DMS 273 (cell line): ENCODE data around the gene DRD2.

Source experiments
- DNase-seq: peaks from one replicate; lab custom pipeline; 2025; ENCODE audit not compliant: unreplicated experiment; lab: John Stamatoyannopoulos, UW

The DRD2 gene

DNA sequence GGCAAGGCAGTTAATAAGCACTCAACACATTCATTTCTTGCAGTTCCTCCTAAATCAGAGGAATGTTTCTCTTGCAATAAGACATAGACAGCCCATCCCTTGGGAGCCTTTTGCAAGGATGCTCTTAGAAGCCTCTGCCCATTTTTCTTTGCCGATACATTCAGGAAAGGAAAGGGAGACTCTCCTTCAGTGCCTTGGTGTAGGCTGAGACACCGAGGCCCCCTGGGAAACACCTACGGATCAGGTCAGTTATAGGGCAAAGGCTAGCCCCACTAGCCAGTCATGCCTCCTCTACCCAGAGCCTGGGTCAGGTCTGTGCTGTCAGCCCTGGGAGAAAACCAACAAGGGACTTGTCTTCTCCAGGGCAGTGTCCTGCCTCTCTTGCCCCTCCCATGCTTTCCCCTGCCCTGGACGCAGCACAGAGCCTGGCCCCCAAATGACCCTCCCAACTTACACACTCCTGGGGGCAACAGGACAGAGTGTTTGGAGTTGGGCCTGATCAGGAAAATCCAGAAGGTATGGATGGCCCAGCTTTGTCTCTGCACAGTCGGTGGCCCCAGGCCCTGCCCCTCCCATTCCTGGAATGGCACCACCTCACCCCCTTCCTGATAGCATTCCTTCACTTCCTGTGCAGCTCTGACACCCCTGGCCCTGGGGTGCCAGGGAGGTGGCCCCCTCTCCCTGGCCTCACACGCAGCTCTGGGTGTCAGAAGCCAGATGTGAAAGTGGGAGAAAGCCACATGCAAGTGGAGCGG, 69.3 kb downstream of the DRD2 start:
- DNase-seq = no peak

DNA sequence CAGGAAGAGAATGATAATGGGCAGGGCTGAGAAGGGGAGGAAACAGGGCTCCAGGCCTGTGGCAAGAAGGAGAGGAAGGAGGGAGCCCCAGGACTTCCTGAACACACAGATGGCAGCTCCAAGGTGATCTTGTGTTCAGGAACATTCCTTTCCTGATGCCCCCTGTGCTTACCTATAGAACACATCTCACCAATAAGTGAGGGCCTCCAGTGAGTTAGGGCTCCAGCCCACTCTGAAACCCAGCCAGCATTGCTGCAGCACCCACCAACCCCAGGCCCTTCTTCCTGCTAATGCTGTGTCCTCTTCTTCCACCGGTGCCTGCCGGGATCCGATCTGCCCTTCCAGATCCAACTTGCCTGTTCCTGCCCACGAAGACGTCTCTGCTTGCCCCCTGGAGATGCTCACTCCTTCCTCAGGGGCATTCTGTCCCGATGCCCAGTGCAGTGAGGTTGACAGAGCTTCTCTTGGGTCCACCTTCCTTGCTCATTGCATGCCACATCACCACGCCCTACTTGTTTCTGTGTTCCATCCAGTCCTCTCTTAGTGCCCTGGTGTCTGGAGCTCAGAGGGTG, 70.3 kb downstream of the DRD2 start:
- no peak for DNase-seq

DNA sequence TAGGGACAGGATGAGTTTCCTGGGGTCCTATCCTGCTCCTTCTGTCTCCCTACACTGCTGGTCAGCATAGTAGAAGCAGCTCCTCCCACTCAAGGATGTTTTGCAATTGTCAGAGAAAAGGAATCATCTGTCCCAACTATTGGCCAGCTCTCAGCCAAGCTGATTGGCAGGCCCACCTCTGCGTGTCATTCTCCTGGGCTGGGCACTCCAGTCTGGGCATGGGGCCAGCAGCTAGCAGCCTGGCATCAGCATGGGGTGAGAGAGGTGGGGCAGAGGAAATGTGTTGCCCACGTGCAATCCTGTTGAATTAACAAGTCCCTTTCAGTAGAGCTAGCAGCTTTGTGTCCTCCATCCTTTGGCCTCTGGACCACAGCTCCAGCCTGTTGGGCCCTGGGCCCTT, 73.5 kb downstream of the DRD2 start:
- peak; percentile 95 for DNase-seq

- DNase-seq = no peak
Observed at GRCh38 chr11:113400631-113401230, 74.5 kb downstream of the DRD2 start.

DNA sequence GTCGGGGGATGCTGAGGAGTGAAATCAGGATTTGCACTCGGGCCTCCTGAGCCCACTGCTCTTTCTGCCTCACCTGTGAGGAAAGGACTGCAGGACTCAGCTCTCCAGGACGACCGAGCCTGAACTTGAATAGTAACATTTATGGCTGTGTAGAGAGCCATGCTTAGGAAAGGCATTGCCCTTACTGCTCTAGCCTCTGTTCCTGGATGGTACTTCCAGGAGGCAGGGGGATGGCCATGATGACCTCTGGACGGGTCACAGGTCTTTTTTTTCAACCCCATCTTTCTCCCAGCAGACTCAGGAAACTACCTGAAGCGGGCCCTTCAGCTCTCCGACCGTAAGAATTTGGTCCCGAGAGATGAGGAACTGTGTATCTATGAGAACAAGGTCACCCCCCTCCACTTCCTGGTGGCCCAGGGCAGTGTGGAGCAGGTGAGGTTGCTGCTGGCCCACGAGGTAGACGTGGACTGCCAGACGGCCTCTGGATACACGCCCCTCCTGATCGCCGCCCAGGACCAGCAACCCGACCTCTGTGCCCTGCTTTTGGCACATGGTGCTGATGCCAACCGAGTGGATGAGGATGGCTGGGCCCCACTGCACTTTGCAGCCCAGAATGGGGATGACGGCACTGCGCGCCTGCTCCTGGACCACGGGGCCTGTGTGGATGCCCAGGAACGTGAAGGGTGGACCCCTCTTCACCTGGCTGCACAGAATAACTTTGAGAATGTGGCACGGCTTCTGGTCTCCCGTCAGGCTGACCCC, 76.3 kb downstream of the DRD2 start:
- DNase-seq = no peak

DNA sequence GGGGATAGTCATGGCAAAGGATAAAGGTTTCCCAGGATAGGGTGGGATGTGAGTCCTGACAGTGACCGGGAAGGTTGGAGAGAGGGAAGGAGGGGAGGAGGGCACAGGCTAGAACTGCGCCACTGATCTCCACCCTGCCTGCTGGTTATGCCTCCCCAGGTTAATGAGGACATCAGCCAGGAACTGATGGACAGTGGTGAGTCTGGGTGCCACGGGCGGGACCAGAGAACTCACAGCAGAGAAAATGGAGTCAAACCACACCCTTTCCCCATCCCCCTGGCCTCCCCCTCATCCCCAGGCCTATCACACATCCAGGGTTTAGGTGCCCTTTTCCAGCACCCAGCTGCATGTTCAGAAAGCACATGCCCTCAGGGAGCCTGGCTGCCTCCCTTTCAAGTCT, 77.4 kb downstream of the DRD2 start:
- DNase-seq = no peak

DNA sequence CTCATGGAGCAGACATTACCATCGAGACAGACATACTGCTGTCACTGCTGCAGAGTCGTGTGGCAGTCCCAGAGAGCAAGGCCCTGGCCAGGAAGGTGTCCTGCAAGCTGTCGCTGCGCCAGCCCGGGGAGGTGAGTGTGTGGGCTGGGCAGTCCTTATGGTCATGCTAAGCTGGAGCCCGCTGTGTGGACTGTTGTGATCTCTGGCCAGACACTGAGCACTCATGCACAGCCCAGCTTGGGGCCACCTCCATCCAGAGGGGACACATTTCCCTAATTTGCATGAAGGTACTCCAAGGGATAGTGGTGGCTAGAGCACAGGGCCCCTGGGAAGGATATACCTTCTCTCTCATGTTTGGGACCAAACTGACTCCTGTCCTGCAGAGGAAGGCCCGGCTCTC, 78.0 kb downstream of the DRD2 start:
- no peak for DNase-seq

GRCh38 chr11:113396690-113397089, 78.5 kb downstream of the DRD2 start:
- DNase-seq = no peak

DNA sequence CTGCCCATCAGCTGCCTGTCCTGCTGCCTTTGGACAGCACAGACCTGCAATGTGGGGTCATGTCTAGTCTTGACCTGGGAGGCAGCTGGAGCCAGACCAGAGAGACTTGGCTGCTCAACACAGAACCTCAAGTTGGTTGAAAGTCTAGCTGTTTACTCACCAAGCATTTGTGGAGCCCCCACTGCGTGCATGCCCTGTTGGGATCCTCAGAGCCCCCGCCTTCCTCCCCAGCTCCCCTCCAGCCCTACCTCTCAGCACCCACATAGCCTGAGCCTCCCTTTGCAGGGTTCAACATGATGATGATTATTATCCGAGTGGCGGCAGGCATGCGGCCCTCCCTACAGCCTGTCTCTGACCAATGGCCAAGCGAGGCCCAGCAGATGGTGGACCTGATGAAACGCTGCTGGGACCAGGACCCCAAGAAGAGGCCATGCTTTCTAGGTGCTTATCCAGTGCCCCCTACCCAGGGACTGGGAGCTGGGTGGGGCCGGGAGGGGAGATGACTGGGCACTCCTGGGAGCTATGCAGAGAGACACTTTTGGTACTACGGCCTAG, 79.3 kb downstream of the DRD2 start:
- DNase-seq = no peak

- no peak for DNase-seq
Observed at GRCh38 chr11:113394919-113395318, 80.3 kb downstream of the DRD2 start.

DNA sequence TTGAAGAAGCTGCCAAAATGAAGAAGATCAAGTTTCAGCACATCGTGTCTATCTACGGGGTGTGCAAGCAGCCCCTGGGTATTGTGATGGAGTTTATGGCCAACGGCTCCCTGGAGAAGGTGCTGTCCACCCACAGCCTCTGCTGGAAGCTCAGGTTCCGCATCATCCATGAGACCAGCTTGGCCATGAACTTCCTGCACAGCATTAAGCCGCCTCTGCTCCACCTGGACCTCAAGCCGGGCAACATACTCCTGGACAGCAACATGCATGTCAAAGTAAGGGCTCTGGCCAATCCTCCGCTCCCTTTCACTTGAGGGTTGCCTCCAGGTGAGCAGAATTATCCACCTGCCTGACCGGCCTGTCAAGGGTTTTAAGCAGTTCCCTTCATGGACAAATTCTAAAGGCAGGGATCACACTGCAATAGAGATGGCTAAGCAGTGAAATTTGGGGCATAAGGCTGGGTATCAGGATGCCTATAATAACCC, 81.7 kb downstream of the DRD2 start:
- no peak for DNase-seq

DNA sequence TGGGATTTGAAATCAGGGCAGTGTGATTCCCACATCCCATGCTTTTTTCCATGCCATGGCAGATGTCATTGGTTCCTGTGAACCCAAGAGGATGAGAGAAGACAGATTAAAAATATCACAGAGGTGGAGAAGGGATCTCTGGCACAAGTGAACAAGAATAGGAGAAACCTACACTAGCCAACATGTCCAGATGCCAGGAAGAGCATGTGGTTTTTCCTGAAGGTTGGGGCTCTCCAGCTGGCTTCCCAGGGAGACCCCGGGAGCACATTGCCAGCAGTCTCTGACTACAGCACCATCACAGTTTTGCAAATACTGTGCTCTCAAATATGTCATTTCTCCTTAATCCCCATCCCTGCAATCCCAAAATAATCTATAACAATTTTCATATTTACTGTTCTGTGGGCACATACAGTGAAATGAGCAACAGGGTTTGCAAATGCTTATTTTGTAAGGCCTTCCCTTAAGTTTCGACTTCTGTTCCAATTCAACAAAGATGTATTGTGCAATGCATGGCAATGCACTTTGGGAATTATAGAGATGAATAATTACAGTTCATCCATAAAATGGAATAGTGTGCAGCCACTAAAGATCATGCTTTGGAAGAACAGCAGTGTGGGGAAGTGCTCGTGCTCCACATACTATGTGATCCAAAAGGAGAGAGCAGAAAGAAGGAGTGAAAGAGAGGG, 82.8 kb downstream of the DRD2 start:
- DNase-seq = peak; percentile 48

- DNase-seq = peak; percentile 74
Observed at GRCh38 chr11:113389272-113389671, 85.9 kb downstream of the DRD2 start.

DNA sequence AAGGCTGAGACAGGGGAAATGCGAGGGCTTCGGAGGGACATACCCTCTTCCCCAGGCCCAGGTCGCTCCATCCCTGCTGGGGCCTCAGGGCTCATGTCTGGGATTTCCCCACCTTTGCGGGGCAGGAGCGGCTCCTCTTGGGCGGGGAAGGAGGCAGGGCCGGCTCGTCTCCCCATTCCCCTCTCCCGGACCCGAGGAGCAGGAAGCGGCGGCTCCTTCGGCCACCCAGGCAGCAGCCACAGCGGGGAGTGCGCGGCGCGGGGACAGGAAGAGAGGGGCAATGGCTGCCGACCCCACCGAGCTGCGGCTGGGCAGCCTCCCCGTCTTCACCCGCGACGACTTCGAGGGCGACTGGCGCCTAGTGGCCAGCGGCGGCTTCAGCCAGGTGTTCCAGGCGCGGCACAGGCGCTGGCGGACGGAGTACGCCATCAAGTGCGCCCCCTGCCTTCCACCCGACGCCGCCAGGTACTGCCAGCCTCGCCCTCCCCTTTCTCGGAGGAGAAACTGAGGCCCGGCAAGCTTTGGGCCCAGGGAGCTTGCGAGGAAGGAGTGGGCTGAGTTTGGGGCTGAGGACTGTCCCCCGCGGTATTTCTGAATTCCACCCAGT, 87.5 kb downstream of the DRD2 start, which contains the start of gene ANKK1:
TSS of gene ANKK1 (plus strand) at position 175 of the 607 bp plus-strand sequence. CDS start at position 281, 106 bp downstream.
- no peak for DNase-seq

- DNase-seq = no peak
Observed at GRCh38 chr11:113386866-113387265, 88.3 kb downstream of the DRD2 start.

- DNase-seq = no peak
Observed at GRCh38 chr11:113385749-113386148, 89.4 kb downstream of the DRD2 start.

- DNase-seq = peak; percentile 94
Observed at GRCh38 chr11:113384551-113384950, 90.6 kb downstream of the DRD2 start.

DNA sequence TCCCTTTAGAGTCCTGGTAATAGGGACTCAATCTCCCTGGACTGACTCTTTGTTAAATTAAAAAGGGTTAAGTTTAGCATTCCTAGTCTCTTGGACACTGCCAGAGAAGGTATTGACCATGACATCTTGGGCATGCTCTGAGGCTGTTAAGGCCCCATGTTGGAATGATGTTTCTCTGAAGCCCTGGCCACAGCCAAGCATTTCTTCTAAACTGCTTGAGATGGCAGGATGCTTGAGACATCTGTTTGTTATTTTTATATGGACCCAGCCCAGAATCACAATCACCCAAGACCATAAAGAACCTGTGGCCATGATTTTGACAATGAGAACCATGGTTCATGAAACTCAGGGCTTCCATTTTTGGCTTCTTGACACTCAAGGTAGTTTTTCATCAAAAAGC, 93.1 kb downstream of the DRD2 start:
- no peak for DNase-seq

- no peak for DNase-seq
Observed at GRCh38 chr11:113378692-113379091, 96.5 kb downstream of the DRD2 start.
